ENCODE data around the gene CEP76.

Gene CEP76

GRCh38 chr18:12737243-12737902, 34.9 kb upstream of the CEP76 start:
- Histone ChIP-seq H3K4me2 (no peak overlapping the region), H3K36me3 (ENCODE audit: insufficient read depth) (no peaks in the 10 kb centered on the region), H4K20me1 (ENCODE audit: insufficient read depth) (no peaks in the 10 kb centered on the region), H2AFZ (ENCODE audit: low read depth) (no peak overlapping the region), H3K27ac (no peak overlapping the region), H3K79me2 (ENCODE audit: insufficient read depth, low read depth) (no peaks in the 10 kb centered on the region), H3K27me3 (ENCODE audit: insufficient read depth, low read depth) (no peaks in the 10 kb centered on the region), H3K9ac (no peak overlapping the region), H3K4me1 (ENCODE audit: low read depth, poor library complexity, severe bottlenecking) (no peaks in the 10 kb centered on the region), H3K4me3 (IDR thresholded peaks at IDR 0.05; ENCODE audit: insufficient read depth, low read depth, low read length) (no peak overlapping the region)
- TF ChIP-seq CTCF (conservative IDR thresholded peaks at IDR 0.05; ENCODE audit: low read depth, low read length): no peak

- Histone ChIP-seq H3K4me3 (IDR thresholded peaks at IDR 0.05; ENCODE audit: insufficient read depth, low read depth, low read length) (no peak overlapping the region), H4K20me1 (ENCODE audit: insufficient read depth) (0 out of 2 replicates have a peak, but pooled peaks cover 4% of the 10 kb centered on the region), H3K79me2 (ENCODE audit: insufficient read depth, low read depth) (no peaks in the 10 kb centered on the region), H3K4me1 (ENCODE audit: low read depth, poor library complexity, severe bottlenecking) (no peaks in the 10 kb centered on the region), H3K36me3 (ENCODE audit: insufficient read depth) (no peaks in the 10 kb centered on the region), H3K27ac (no peak overlapping the region), H3K4me2 (no peak overlapping the region), H3K9ac (no peak overlapping the region), H2AFZ (ENCODE audit: low read depth) (no peak overlapping the region), H3K27me3 (ENCODE audit: insufficient read depth, low read depth) (no peaks in the 10 kb centered on the region)
- TF ChIP-seq CTCF (conservative IDR thresholded peaks at IDR 0.05; ENCODE audit: low read depth, low read length): peak; percentile 98
Measured at GRCh38 chr18:12726774-12727550, 24.4 kb upstream of the CEP76 start.

- no peak for TF ChIP-seq CTCF (conservative IDR thresholded peaks at IDR 0.05; ENCODE audit: low read depth, low read length)
- Histone ChIP-seq H3K79me2 (ENCODE audit: insufficient read depth, low read depth) (no peaks in the 10 kb centered on the region), H2AFZ (ENCODE audit: low read depth) (no peak overlapping the region), H3K4me3 (IDR thresholded peaks at IDR 0.05; ENCODE audit: insufficient read depth, low read depth, low read length) (no peak overlapping the region), H3K27me3 (ENCODE audit: insufficient read depth, low read depth) (no peaks in the 10 kb centered on the region), H4K20me1 (ENCODE audit: insufficient read depth) (0 out of 2 replicates have a peak, but pooled peaks cover 4% of the 10 kb centered on the region), H3K9ac (no peak overlapping the region), H3K4me2 (no peak overlapping the region), H3K36me3 (ENCODE audit: insufficient read depth) (no peaks in the 10 kb centered on the region), H3K27ac (no peak overlapping the region), H3K4me1 (ENCODE audit: low read depth, poor library complexity, severe bottlenecking) (no peaks in the 10 kb centered on the region)
Measured at GRCh38 chr18:12726331-12726730, 23.8 kb upstream of the CEP76 start.

- H3K9ac ChIP-seq: no peak overlapping the region
- no peak overlapping the region for H2AFZ ChIP-seq (ENCODE audit: low read depth)
- no peaks in the 10 kb centered on the region for H3K27me3 ChIP-seq (ENCODE audit: insufficient read depth, low read depth)
- no peaks in the 10 kb centered on the region for H3K79me2 ChIP-seq (ENCODE audit: insufficient read depth, low read depth)
- H3K27ac ChIP-seq: no peak overlapping the region
- no peak for TF ChIP-seq CTCF (conservative IDR thresholded peaks at IDR 0.05; ENCODE audit: low read depth, low read length)
- no peak overlapping the region for H3K4me3 ChIP-seq (IDR thresholded peaks at IDR 0.05; ENCODE audit: insufficient read depth, low read depth, low read length)
- H3K4me1 ChIP-seq (ENCODE audit: low read depth, poor library complexity, severe bottlenecking): no peaks in the 10 kb centered on the region
- H3K4me2 ChIP-seq: no peak overlapping the region
- no peaks in the 10 kb centered on the region for H3K36me3 ChIP-seq (ENCODE audit: insufficient read depth)
- H4K20me1 ChIP-seq (ENCODE audit: insufficient read depth): 0 out of 2 replicates have a peak, but pooled peaks cover 4% of the 10 kb centered on the region
Measured at GRCh38 chr18:12722731-12723130, 20.2 kb upstream of the CEP76 start.

Data from KMS-11 (cell line).